HFFc6 (cell line): Measurements from ENCODE around the gene MVK. TPM values are rescaled to one million over a fixed set of nuclear protein-coding genes. Genes with fewer than 3 reads are reported as not detected.

Experiments used
- DNase-seq: peaks from one replicate; pipeline ENCODE4 v3.0.0-alpha.2; 2018
- H3K27ac Mint-ChIP-seq: 2 replicates; pipeline ENCODE4 v1.8.0; 2020; ENCODE audit warnings: mild to moderate bottlenecking, mixed read lengths
- H3K27me3 Mint-ChIP-seq: 2 replicates; pipeline ENCODE4 v1.8.0; 2021; ENCODE audit warnings: mild to moderate bottlenecking, moderate library complexity, mixed read lengths; ENCODE audit not compliant: insufficient read depth
- H3K36me3 Mint-ChIP-seq: 2 replicates; pipeline ENCODE4 v1.8.0; 2021; ENCODE audit warnings: low read depth, mixed read lengths
- H3K4me1 Mint-ChIP-seq: 2 replicates; pipeline ENCODE4 v1.8.0; 2020; ENCODE audit warnings: low read depth, mixed read lengths
- H3K4me3 Mint-ChIP-seq: 2 replicates; pipeline ENCODE4 v1.8.0; 2020; ENCODE audit warnings: mild to moderate bottlenecking, moderate library complexity, mixed read lengths
- H3K9me3 Mint-ChIP-seq: 2 replicates; pipeline ENCODE4 v1.8.0; 2020; ENCODE audit warnings: mild to moderate bottlenecking, mixed read lengths
- CTCF ChIP-seq: fragments of 200-600 bp; sonication (generic); IDR thresholded peaks from 2 replicates; pipeline ENCODE4 v1.5.0; 2021; ENCODE audit warnings: antibody characterized with exemption, mild to moderate bottlenecking
- total RNA-seq, 6 experiments: library from RNA; stranded (reverse); fragmentation: NEBNext Ultra II Directional; extraction: Animal tissue kit (Norgen Biotek cat#: 25700); gene quantifications; 2 replicates in 1 of 6; 3 replicates in 5 of 6; pipeline ENCODE4 v1.2.3, GENCODE V29; 2021

The MVK gene
- total RNA-seq, 6 experiments from 2014 or later: 7.1 to 10.4 (median 7.9) TPM

- H3K36me3 Mint-ChIP-seq: peaks cover 10% of the 10 kb centered on the region; the same call in 1 of the 2 replicates
- no peaks in the 10 kb centered on the region for H3K4me1 Mint-ChIP-seq
- no peak overlapping the region for H3K27ac Mint-ChIP-seq
- H3K27me3 Mint-ChIP-seq: peaks cover 1% of the 10 kb centered on the region
- DNase-seq: no peak
- H3K4me3 Mint-ChIP-seq: no peak overlapping the region
- no peaks in the 10 kb centered on the region for H3K9me3 Mint-ChIP-seq
- no peak for TF ChIP-seq CTCF
Measured at GRCh38 chr12:109529691-109530640, 43.6 kb upstream of the MVK start.

GRCh38 chr12:109531411-109531810 lies 42.2 kb upstream of the MVK start:
- H3K27me3 Mint-ChIP-seq: peaks cover 1% of the 10 kb centered on the region
- H3K27ac Mint-ChIP-seq: no peak overlapping the region
- no peak for TF ChIP-seq CTCF
- no peaks in the 10 kb centered on the region for H3K9me3 Mint-ChIP-seq
- no peak for DNase-seq
- H3K36me3 Mint-ChIP-seq: peaks cover 5% of the 10 kb centered on the region; the same call in 1 of the 2 replicates
- H3K4me1 Mint-ChIP-seq: no peaks in the 10 kb centered on the region
- no peak overlapping the region for H3K4me3 Mint-ChIP-seq

- Mint-ChIP-seq H3K27ac (no peak overlapping the region), H3K27me3 (peaks cover 1% of the 10 kb centered on the region), H3K9me3 (no peaks in the 10 kb centered on the region), H3K4me1 (no peaks in the 10 kb centered on the region), H3K4me3 (no peak overlapping the region), H3K36me3 (peaks cover 5% of the 10 kb centered on the region; the same call in 1 of the 2 replicates)
- no peak for DNase-seq
- TF ChIP-seq CTCF: no peak
Measured at GRCh38 chr12:109532721-109533486, 40.7 kb upstream of the MVK start.

GRCh38 chr12:109533487-109533740 lies 40.2 kb upstream of the MVK start:
- DNase-seq: no peak
- Mint-ChIP-seq H3K27me3 (peaks cover 1% of the 10 kb centered on the region), H3K27ac (no peak overlapping the region), H3K9me3 (no peaks in the 10 kb centered on the region), H3K4me1 (no peaks in the 10 kb centered on the region), H3K36me3 (peaks cover 5% of the 10 kb centered on the region; the same call in 1 of the 2 replicates), H3K4me3 (no peak overlapping the region)
- TF ChIP-seq CTCF: no peak

GRCh38 chr12:109534456-109534855 lies 39.1 kb upstream of the MVK start:
- DNase-seq: no peak
- no peak for TF ChIP-seq CTCF
- Mint-ChIP-seq H3K27ac (no peak overlapping the region), H3K9me3 (no peaks in the 10 kb centered on the region), H3K36me3 (peaks cover 5% of the 10 kb centered on the region; the same call in 1 of the 2 replicates), H3K27me3 (peaks cover 4% of the 10 kb centered on the region), H3K4me3 (no peak overlapping the region), H3K4me1 (peaks cover 6% of the 10 kb centered on the region)
